DOHH2 (cell line): ENCODE results near the gene ERFL.
A peak's percentile ranks its signal among the peaks of the same experiment; 100 is the strongest.

Experiments
- CTCF ChIP-seq: fragments of 200-600 bp; sonication (generic); IDR thresholded peaks from one replicate; pipeline ENCODE4 v1.5.1; 2014; ENCODE audit warnings: antibody characterized with exemption, mild to moderate bottlenecking, low read depth, low read length; ENCODE audit not compliant: poor library complexity, severe bottlenecking
- EZH2phosphoT487 ChIP-seq: fragments of 200-600 bp; sonication (generic); IDR thresholded peaks from 2 replicates; pipeline ENCODE4 v1.6.1; 2017; ENCODE audit warnings: borderline replicate concordance, mild to moderate bottlenecking, antibody characterized with exemption, low read length, moderate library complexity, mixed read lengths

GRCh38 chr19:41888926-41889325 is 39.3 kb downstream of the ERFL start:
- TF ChIP-seq CTCF (peak; percentile 26), EZH2phosphoT487 (no peak)
